PC-3 (cell line): Measurements from ENCODE around the gene SELENOP. TPM values are rescaled to one million over a fixed set of nuclear protein-coding genes. Genes with fewer than 3 reads are reported as not detected.
A peak's percentile ranks its signal among the peaks of the same experiment; 100 is the strongest.

Experiments used
- ATAC-seq: fragments of 200-7000 bp; cut with Tn5 transposase; 2 replicates; pipeline ENCODE4 v1.9.1; 2020; ENCODE audit warnings: mild to moderate bottlenecking, moderate library complexity
- BruUV-seq: library from RNA; stranded (reverse); fragments of 400-500 nt; replicated peaks from 2 replicates; lab custom pipeline; 2021; lab: Mats Ljungman, UMichigan
- CTCF ChIA-PET: fragments of 300-600 bp; sonication (Branson Sonifier 250); formaldehyde crosslinking; loops from one replicate; lab custom pipeline; 2022; ENCODE audit warnings: antibody characterized with exemption; lab: Charles Lee
- POLR2A ChIA-PET: fragments of 300-600 bp; sonication (Branson Sonifier 250); formaldehyde crosslinking; loops from one replicate; lab custom pipeline; 2022; ENCODE audit warnings: antibody characterized with exemption; ENCODE audit not compliant: unreplicated experiment; lab: Charles Lee
- DNase-seq: peaks from one replicate; pipeline ENCODE4 v3.0.0-alpha.2; 2015
- H2AFZ ChIP-seq: fragments of 300-600 bp; sonication (generic); 2 replicates; pipeline ENCODE4 v1.6.0; 2016; ENCODE audit warnings: antibody characterized with exemption, low read length
- H3F3A ChIP-seq: fragments of 300-600 bp; sonication (generic); one replicate; pipeline ENCODE4 v1.6.0; 2017; ENCODE audit warnings: antibody characterized with exemption, low read length, control low read depth, mild to moderate bottlenecking; ENCODE audit not compliant: unreplicated experiment
- H3K27ac ChIP-seq: fragments of 300-600 bp; sonication (generic); 2 replicates; pipeline ENCODE4 v1.5.1; 2016; ENCODE audit warnings: mild to moderate bottlenecking, low read length
- H3K27me3 ChIP-seq: fragments of 300-600 bp; sonication (generic); 2 replicates; pipeline ENCODE4 v1.6.1; 2016; ENCODE audit warnings: low read length, mixed read lengths
- H3K36me3 ChIP-seq: fragments of 300-600 bp; sonication (generic); 2 replicates; pipeline ENCODE4 v1.6.1; 2016; ENCODE audit warnings: low read depth, mixed run types, low read length, mixed read lengths
- H3K4me1 ChIP-seq: fragments of 300-600 bp; sonication (generic); 2 replicates; pipeline ENCODE4 v1.5.1; 2016; ENCODE audit warnings: low read length; ENCODE audit not compliant: insufficient read depth
- H3K4me2 ChIP-seq: fragments of 300-600 bp; sonication (generic); 2 replicates; pipeline ENCODE4 v1.6.0; 2016; ENCODE audit warnings: low read length
- H3K4me3 ChIP-seq: fragments of 300-600 bp; sonication (generic); 2 replicates; pipeline ENCODE4 v1.5.1; 2016; ENCODE audit warnings: mild to moderate bottlenecking, low read length, mixed read lengths
- H3K79me2 ChIP-seq: fragments of 300-600 bp; sonication (generic); 2 replicates; pipeline ENCODE4 v1.6.1; 2017; ENCODE audit warnings: low read length, mixed read lengths
- H3K9ac ChIP-seq: fragments of 300-600 bp; sonication (generic); 2 replicates; pipeline ENCODE4 v1.6.0; 2016; ENCODE audit warnings: mild to moderate bottlenecking, low read length
- H3K9me2 ChIP-seq: fragments of 300-600 bp; sonication (generic); replicated peaks from 2 replicates; pipeline ENCODE4 v1.6.1; 2016; ENCODE audit warnings: mixed run types, low read length, mixed read lengths
- H3K9me3 ChIP-seq: fragments of 300-600 bp; sonication (generic); 2 replicates; pipeline ENCODE4 v1.6.1; 2016; ENCODE audit warnings: low read length, mixed read lengths
- H4K20me1 ChIP-seq: fragments of 300-600 bp; sonication (generic); 2 replicates; pipeline ENCODE4 v1.6.1; 2016; ENCODE audit warnings: low read length, mixed read lengths
- CTCF ChIP-seq: fragments of 300-600 bp; sonication (generic); conservative IDR thresholded peaks from 2 replicates; pipeline ENCODE4 v1.5.1; 2017; ENCODE audit warnings: antibody characterized with exemption, low read depth, mild to moderate bottlenecking, low read length
- EZH2 ChIP-seq: fragments of 300-600 bp; sonication (generic); IDR thresholded peaks from one replicate; pipeline ENCODE4 v1.6.1; 2017; ENCODE audit warnings: antibody characterized with exemption, mild to moderate bottlenecking, low read length; ENCODE audit not compliant: unreplicated experiment
- EZH2phosphoT487 ChIP-seq: fragments of 300-600 bp; sonication (generic); IDR thresholded peaks from 2 replicates; pipeline ENCODE4 v1.6.1; 2018; ENCODE audit warnings: mild to moderate bottlenecking, antibody characterized with exemption, low read length, borderline replicate concordance
- intact Hi-C: fragments of 100-400 bp; cut with micrococcal nuclease; formaldehyde crosslinking; loops from 2 replicates; pipeline ENCODE4 v1.9.0; 2023
- total RNA-seq: library from RNA; depleted of rRNA; stranded (reverse); fragments of >200 nt; gene quantifications from 2 replicates; pipeline ENCODE4 v1.2.3, GENCODE V29; 2014; rRNA removed

The SELENOP gene
- total RNA-seq, 1 experiment from 2014 or later = 3.3 TPM

- peak; percentile 70 for DNase-seq
- no peak for TF ChIP-seq EZH2phosphoT487
- Histone ChIP-seq H4K20me1 (no peaks in the 10 kb centered on the region), H3K36me3 (no peaks in the 10 kb centered on the region), H3K27me3 (no peaks in the 10 kb centered on the region), H3K9me3 (no peaks in the 10 kb centered on the region), H3K9ac (no peak overlapping the region), H3K27ac (peak overlapping the region; percentile 53), H3K9me2 (no peaks in the 10 kb centered on the region), H3K79me2 (no peaks in the 10 kb centered on the region), H3K4me3 (no peak overlapping the region), H3K4me1 (peaks cover 7% of the 10 kb centered on the region), H3K4me2 (no peak overlapping the region), H2AFZ (no peak overlapping the region), H3F3A (no peaks in the 10 kb centered on the region)
- POLR2A ChIA-PET = interaction anchor here (0.5 kb wide), 1 partner anchor 185 kb away, joined by 6 read pairs; no protein-coding TSS in a partner anchor
- BruUV-seq = no TSS peak
- CTCF ChIA-PET = no interaction called here
- peak; percentile 77 for ATAC-seq
- intact Hi-C loops = no loop called here
These were observed 58.6 kb downstream of the SELENOP start for GRCh38 chr5:42753099-42753498.

GRCh38 chr5:42751044-42751443, 60.6 kb downstream of the SELENOP start:
- Histone ChIP-seq H3K4me2 (no peak overlapping the region), H3K79me2 (no peaks in the 10 kb centered on the region), H3K9me3 (no peaks in the 10 kb centered on the region), H3K9ac (no peak overlapping the region), H3K9me2 (no peaks in the 10 kb centered on the region), H3K4me1 (peaks cover 7% of the 10 kb centered on the region), H3K27ac (no peak overlapping the region), H3K4me3 (no peak overlapping the region), H2AFZ (no peak overlapping the region), H4K20me1 (no peaks in the 10 kb centered on the region), H3K36me3 (no peaks in the 10 kb centered on the region), H3F3A (no peaks in the 10 kb centered on the region), H3K27me3 (no peaks in the 10 kb centered on the region)
- DNase-seq (peak; percentile 26), ATAC-seq (no peak)
- intact Hi-C loops = no loop called here
- ChIA-PET CTCF (no interaction called here), POLR2A (no interaction called here)
- no peak for TF ChIP-seq EZH2
- TF ChIP-seq EZH2phosphoT487 = no peak
- TF ChIP-seq CTCF = no peak
- no TSS peak for BruUV-seq

- no peak overlapping the region for H2AFZ ChIP-seq
- no peak overlapping the region for H3K4me2 ChIP-seq
- ATAC-seq (no peak), DNase-seq (no peak)
- no peaks in the 10 kb centered on the region for H3F3A ChIP-seq
- H3K4me1 ChIP-seq = peaks cover 7% of the 10 kb centered on the region
- no TSS peak for BruUV-seq
- H3K4me3 ChIP-seq = no peak overlapping the region
- H3K27ac ChIP-seq = no peak overlapping the region
- no peaks in the 10 kb centered on the region for H3K27me3 ChIP-seq
- no peaks in the 10 kb centered on the region for H3K9me3 ChIP-seq
- CTCF ChIA-PET = no interaction called here
- no peaks in the 10 kb centered on the region for H3K36me3 ChIP-seq
- H3K79me2 ChIP-seq = no peaks in the 10 kb centered on the region
- intact Hi-C loops = no loop called here
- TF ChIP-seq EZH2phosphoT487 (no peak), CTCF (no peak), EZH2 (no peak)
- H3K9ac ChIP-seq = no peak overlapping the region
- POLR2A ChIA-PET = no interaction called here
- no peaks in the 10 kb centered on the region for H3K9me2 ChIP-seq
- H4K20me1 ChIP-seq = no peaks in the 10 kb centered on the region
These were observed 61.2 kb downstream of the SELENOP start for GRCh38 chr5:42750507-42750906.

Other genes with a start within 250 kb of the SELENOP start
- gene CCDC152, start 55.1 kb downstream of the SELENOP start, total RNA-seq = not detected in 2 replicates
- gene ANXA2R, start 228.4 kb upstream of the SELENOP start, total RNA-seq = 4.8 and 8.9 TPM in 2 replicates